SK-N-MC (cell line): ENCODE measurements around the gene PACSIN2.

Source experiments
- EZH2 ChIP-seq: fragments of 200-600 bp; sonication (generic); IDR thresholded peaks from one replicate; pipeline ENCODE4 v1.6.1; 2017; ENCODE audit warnings: antibody characterized with exemption
- FOXP2 ChIP-seq: optimal IDR thresholded peaks from 2 replicates; pipeline ENCODE3; 2011; ENCODE audit warnings: mild to moderate bottlenecking, moderate library complexity; ENCODE audit not compliant: insufficient read depth; ENCODE audit errors: extremely low read length, control extremely low read depth
- POLR2AphosphoS5 ChIP-seq: IDR thresholded peaks from 2 replicates; pipeline ENCODE4 v1.6.1; 2012; ENCODE audit warnings: mild to moderate bottlenecking, low read depth, low read length, borderline replicate concordance

- no peak for TF ChIP-seq EZH2
- TF ChIP-seq POLR2AphosphoS5, result no peak
- no peak for TF ChIP-seq FOXP2
Observed at GRCh38 chr22:42970029-42970428, 44.9 kb downstream of the PACSIN2 start.
